ENCODE results near the gene MAST4.

DNA sequence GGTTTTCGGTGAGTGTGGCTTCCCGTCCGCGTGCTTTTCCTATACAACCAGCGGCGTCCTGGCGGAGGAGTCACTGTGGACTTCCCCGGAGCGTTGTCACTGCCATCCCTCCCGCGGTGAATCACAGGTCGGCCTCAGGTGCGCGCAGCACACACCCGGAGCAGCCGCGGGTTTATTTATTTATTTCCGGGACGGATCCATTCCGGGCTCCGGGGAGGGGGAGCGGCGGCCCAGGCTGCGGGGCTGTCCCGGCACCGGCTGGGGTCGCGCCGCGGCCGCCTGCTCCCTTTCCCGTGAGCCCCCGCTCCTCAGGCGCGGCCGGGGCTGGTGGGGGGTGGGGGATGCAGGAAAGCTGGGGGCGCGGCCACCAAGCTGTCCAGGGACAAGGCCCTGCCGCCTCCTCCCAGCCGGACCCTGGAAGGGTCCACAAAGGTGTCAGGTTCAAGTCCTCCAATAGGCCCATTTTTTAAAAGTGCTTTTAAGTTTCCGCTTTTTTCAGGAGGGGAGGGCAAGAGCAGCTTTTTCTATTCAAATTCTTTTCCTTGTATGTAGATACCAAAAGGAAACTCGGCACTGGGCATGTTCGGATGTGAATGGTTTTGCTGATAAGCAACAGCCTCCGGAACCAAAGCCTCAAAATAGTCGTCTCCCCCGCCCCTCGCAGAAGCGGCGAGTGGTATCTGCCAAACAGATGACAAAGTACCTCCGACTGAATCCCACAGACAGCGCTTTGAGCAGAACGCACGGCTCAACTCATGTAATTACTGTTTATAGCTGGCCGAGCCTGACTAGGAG, 407.9 kb downstream of the MAST4 start:
- TF ChIP-seq CTCF (IDR thresholded peaks at IDR 0.05) (peak in 1 of 5 experiments; percentile 12), EP300 (IDR thresholded peaks at IDR 0.05) (peak in 1 of 2 donors; percentile 82), POLR2A (IDR thresholded peaks at IDR 0.05) (peak in 1 of 2 donors; percentile 34)

Measured in tibial nerve (tissue), 4 donors.